GM23248 (cell line): ENCODE measurements around the gene CHN1. TPM values are rescaled to one million over a fixed set of nuclear protein-coding genes. Genes with fewer than 3 reads are reported as not detected.

ENCODE experiments used
- DNase-seq: peaks from one replicate; pipeline ENCODE4 v3.0.0-alpha.2; 2015
- H2AFZ ChIP-seq: fragments of 200-600 bp; sonication (generic); 2 replicates; pipeline ENCODE4 v1.6.1; 2016; ENCODE audit warnings: antibody characterized with exemption
- H3F3A ChIP-seq: fragments of 200-600 bp; sonication (generic); 2 replicates; pipeline ENCODE4 v1.6.1; 2016; ENCODE audit warnings: mild to moderate bottlenecking, antibody characterized with exemption, mixed run types; ENCODE audit not compliant: insufficient read depth
- H3K27ac ChIP-seq: fragments of 200-600 bp; sonication (generic); 2 replicates; pipeline ENCODE4 v1.5.1; 2016; ENCODE audit warnings: mild to moderate bottlenecking
- H3K27me3 ChIP-seq: fragments of 200-600 bp; sonication (generic); replicated peaks from 2 replicates; pipeline ENCODE4 v1.6.1; 2016; ENCODE audit warnings: mild to moderate bottlenecking; ENCODE audit not compliant: insufficient read depth
- H3K36me3 ChIP-seq: fragments of 200-600 bp; sonication (generic); 2 replicates; pipeline ENCODE4 v1.6.1; 2016; ENCODE audit warnings: low read depth, mild to moderate bottlenecking
- H3K4me1 ChIP-seq: fragments of 200-600 bp; sonication (generic); 2 replicates; pipeline ENCODE4 v1.6.1; 2016; ENCODE audit warnings: mild to moderate bottlenecking; ENCODE audit not compliant: insufficient read depth
- H3K4me2 ChIP-seq: fragments of 200-600 bp; sonication (generic); one replicate; pipeline ENCODE4 v1.6.1; 2016; ENCODE audit warnings: mild to moderate bottlenecking; ENCODE audit not compliant: unreplicated experiment
- H3K4me3 ChIP-seq: fragments of 200-600 bp; sonication (generic); 2 replicates; pipeline ENCODE4 v1.5.1; 2016; ENCODE audit warnings: mild to moderate bottlenecking
- H3K79me2 ChIP-seq: fragments of 200-600 bp; sonication (generic); 2 replicates; pipeline ENCODE4 v1.6.1; 2016; ENCODE audit warnings: mild to moderate bottlenecking; ENCODE audit not compliant: insufficient read depth
- H3K9ac ChIP-seq: fragments of 200-600 bp; sonication (generic); 2 replicates; pipeline ENCODE4 v1.6.1; 2016; ENCODE audit warnings: mild to moderate bottlenecking
- H3K9me2 ChIP-seq: fragments of 200-600 bp; sonication (generic); 2 replicates; pipeline ENCODE4 v1.6.1; 2016; ENCODE audit warnings: mixed run types, mild to moderate bottlenecking, moderate library complexity; ENCODE audit not compliant: insufficient read depth
- H3K9me3 ChIP-seq: fragments of 200-600 bp; sonication (generic); one replicate; pipeline ENCODE4 v1.6.1; 2017; ENCODE audit warnings: low read depth
- H4K20me1 ChIP-seq: fragments of 200-600 bp; sonication (generic); 2 replicates; pipeline ENCODE4 v1.6.0; 2016; ENCODE audit not compliant: insufficient read depth
- EZH2 ChIP-seq: fragments of 200-600 bp; sonication (generic); IDR thresholded peaks from 2 replicates; pipeline ENCODE4 v1.6.1; 2018; ENCODE audit warnings: antibody characterized with exemption, mild to moderate bottlenecking; ENCODE audit not compliant: insufficient read depth, poor library complexity, severe bottlenecking
- EZH2phosphoT487 ChIP-seq: fragments of 200-600 bp; sonication (generic); IDR thresholded peaks from 2 replicates; pipeline ENCODE4 v1.6.1; 2018; ENCODE audit warnings: antibody characterized with exemption, moderate library complexity, mild to moderate bottlenecking, low read depth; ENCODE audit not compliant: insufficient read depth
- WGBS, 2 experiments: methylation state at CpG; one replicate each; pipeline ENCODE4 v1.1.6; 2015 to 2017; ENCODE audit warnings: low lambda C conversion rate in 2 of 2, low coverage in 1 of 2; ENCODE audit errors: missing lambda C conversion rate in 2 of 2; 5-methylcytosine and 5-hydroxymethylcytosine counted together
- in situ Hi-C: fragments of 300-500 bp; cut with MboI; formaldehyde crosslinking; loops from 2 replicates; pipeline ENCODE4 v1.15.0; 2020
- polyA plus RNA-seq: library from polyadenylated mRNA; unstranded; fragments of >200 nt; fragmentation: Nextera tagmentation; extraction: Ambion mirVana; gene quantifications from 2 replicates; pipeline ENCODE4 v1.2.1, GENCODE V29; 2016
- total RNA-seq: library from RNA; depleted of rRNA; stranded (reverse); fragments of >200 nt; shearing (Covaris generic); gene quantifications from 2 replicates; pipeline ENCODE4 v1.2.3, GENCODE V29; 2014

The CHN1 gene
- total and polyA plus RNA-seq, 2 experiments from 2014 or later, result 115 to 130 TPM

DNA sequence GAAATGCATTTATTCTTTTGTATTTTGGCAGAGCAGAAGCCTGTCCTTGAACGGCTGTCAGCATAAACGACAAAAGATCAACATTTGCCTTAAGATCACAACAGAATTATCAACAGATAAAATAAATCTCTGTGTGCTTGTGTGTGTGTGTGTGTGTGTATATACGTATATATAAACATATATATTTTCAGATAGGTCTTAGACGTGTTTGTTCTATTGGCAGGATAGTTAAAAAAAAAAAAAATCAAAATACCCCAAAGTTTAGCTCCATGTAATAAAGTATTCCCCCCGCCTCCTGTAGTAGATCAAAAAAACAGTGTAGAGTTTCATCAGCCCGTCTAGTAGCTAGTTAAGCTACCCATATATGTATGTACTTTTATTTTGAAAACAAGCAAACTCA lies 107.9 kb downstream of the CHN1 start:
- in situ Hi-C loops, result no loop called here
- H4K20me1 ChIP-seq, result no peaks in the 10 kb centered on the region
- TF ChIP-seq EZH2 (no peak), EZH2phosphoT487 (no peak)
- H3K4me3 ChIP-seq, result no peak overlapping the region
- H3K9me3 ChIP-seq, result no peaks in the 10 kb centered on the region
- H3K36me3 ChIP-seq, result no peaks in the 10 kb centered on the region
- 0 out of 2 replicates have a peak, but pooled peaks cover 5% of the 10 kb centered on the region for H3F3A ChIP-seq
- H3K27me3 ChIP-seq, result no peaks in the 10 kb centered on the region
- H3K9me2 ChIP-seq, result no peaks in the 10 kb centered on the region
- 81 to 85% methylated on average over 6 of the region's 6 CpGs for WGBS, 2 experiments
- no peak for DNase-seq
- no peak overlapping the region for H3K27ac ChIP-seq
- no peak overlapping the region for H2AFZ ChIP-seq
- no peak overlapping the region for H3K4me2 ChIP-seq
- peaks cover 3% of the 10 kb centered on the region; the same call in 1 of the 2 replicates for H3K4me1 ChIP-seq
- no peak overlapping the region for H3K9ac ChIP-seq
- no peaks in the 10 kb centered on the region for H3K79me2 ChIP-seq

- Histone ChIP-seq H2AFZ (no peak overlapping the region), H3K9me3 (no peaks in the 10 kb centered on the region), H3F3A (no peaks in the 10 kb centered on the region), H3K36me3 (no peaks in the 10 kb centered on the region), H3K9me2 (no peaks in the 10 kb centered on the region), H3K79me2 (no peaks in the 10 kb centered on the region), H3K9ac (no peak overlapping the region), H4K20me1 (no peaks in the 10 kb centered on the region), H3K27ac (no peak overlapping the region), H3K4me3 (no peak overlapping the region), H3K4me2 (no peak overlapping the region), H3K4me1 (no peaks in the 10 kb centered on the region), H3K27me3 (no peaks in the 10 kb centered on the region)
- WGBS, 2 experiments, result 97 to 100% methylated on average over 1 of the region's 1 CpG
- TF ChIP-seq EZH2phosphoT487 (no peak), EZH2 (no peak)
- no peak for DNase-seq
- in situ Hi-C loops, result no loop called here
Observed at GRCh38 chr2:174893018-174893417, 112.2 kb downstream of the CHN1 start.

- no peaks in the 10 kb centered on the region for H3F3A ChIP-seq
- WGBS, 2 experiments, result 91 to 93% methylated on average over 2 of the region's 2 CpGs
- H2AFZ ChIP-seq, result no peak overlapping the region
- H3K27ac ChIP-seq, result no peak overlapping the region
- H3K9me3 ChIP-seq, result no peaks in the 10 kb centered on the region
- H3K9me2 ChIP-seq, result no peaks in the 10 kb centered on the region
- in situ Hi-C loops, result no loop called here
- H3K4me3 ChIP-seq, result no peak overlapping the region
- no peak overlapping the region for H3K9ac ChIP-seq
- no peaks in the 10 kb centered on the region for H3K4me1 ChIP-seq
- H4K20me1 ChIP-seq, result no peaks in the 10 kb centered on the region
- TF ChIP-seq EZH2phosphoT487, result no peak
- no peak for TF ChIP-seq EZH2
- no peak overlapping the region for H3K4me2 ChIP-seq
- H3K36me3 ChIP-seq, result no peaks in the 10 kb centered on the region
- no peaks in the 10 kb centered on the region for H3K79me2 ChIP-seq
- no peaks in the 10 kb centered on the region for H3K27me3 ChIP-seq
- DNase-seq, result no peak
Observed at GRCh38 chr2:174892546-174892945, 112.6 kb downstream of the CHN1 start.

GRCh38 chr2:174888646-174889271 lies 116.4 kb downstream of the CHN1 start:
- Histone ChIP-seq H3K4me2 (no peak overlapping the region), H2AFZ (no peak overlapping the region; the same call in 1 of the 2 replicates)
- 91 to 95% methylated on average over 2 of the region's 2 CpGs for WGBS, 2 experiments

GRCh38 chr2:174888146-174888545 lies 117.0 kb downstream of the CHN1 start:
- Histone ChIP-seq H3K79me2 (no peaks in the 10 kb centered on the region), H3K27me3 (no peaks in the 10 kb centered on the region), H3K9me2 (no peaks in the 10 kb centered on the region), H3K4me3 (no peak overlapping the region), H3K9me3 (no peaks in the 10 kb centered on the region), H3K36me3 (no peaks in the 10 kb centered on the region), H3F3A (no peaks in the 10 kb centered on the region), H2AFZ (no peak overlapping the region), H3K4me1 (no peaks in the 10 kb centered on the region), H4K20me1 (no peaks in the 10 kb centered on the region), H3K27ac (no peak overlapping the region), H3K9ac (no peak overlapping the region), H3K4me2 (no peak overlapping the region)
- TF ChIP-seq EZH2, result no peak
- no peak for TF ChIP-seq EZH2phosphoT487
- in situ Hi-C loops, result no loop called here
- no peak for DNase-seq
- WGBS, 2 experiments, result 88 to 92% methylated on average over 3 of the region's 3 CpGs

More at GRCh38 chr2:174888646-174889271, 116.4 kb downstream of the CHN1 start:
- Histone ChIP-seq H3K79me2 (no peaks in the 10 kb centered on the region), H3K9ac (no peak overlapping the region), H3K4me3 (no peak overlapping the region), H3K36me3 (no peaks in the 10 kb centered on the region), H3K27ac (no peak overlapping the region), H4K20me1 (no peaks in the 10 kb centered on the region), H3K4me1 (no peaks in the 10 kb centered on the region), H3K27me3 (no peaks in the 10 kb centered on the region), H3K9me2 (no peaks in the 10 kb centered on the region), H3F3A (no peaks in the 10 kb centered on the region), H3K9me3 (no peaks in the 10 kb centered on the region)
- no peak for DNase-seq
- TF ChIP-seq EZH2phosphoT487, result no peak
- no peak for TF ChIP-seq EZH2
- in situ Hi-C loops, result no loop called here
